RWPE2 (cell line): ENCODE measurements around the gene TTC5.

Source experiments
- ATAC-seq: fragments of 200-7000 bp; cut with Tn5 transposase; 3 replicates; pipeline ENCODE4 v1.9.1; 2021; ENCODE audit warnings: low read depth
- DNase-seq: peaks from one replicate; pipeline ENCODE4 v3.0.0-alpha.2; 2020; ENCODE audit warnings: low spot score
- H3K27ac ChIP-seq: fragments of 450-650 bp; 2 replicates; pipeline ENCODE4 v1.5.1; 2017; ENCODE audit warnings: mild to moderate bottlenecking; ENCODE audit not compliant: poor library complexity, severe bottlenecking
- H3K27me3 ChIP-seq: fragments of 250-450 bp; sonication (Bioruptor Pico); 2 replicates; pipeline ENCODE4 v1.5.1; 2021; ENCODE audit warnings: mild to moderate bottlenecking, moderate library complexity; ENCODE audit not compliant: insufficient read depth, poor library complexity, severe bottlenecking
- H3K36me3 ChIP-seq: fragments of 250-450 bp; sonication (Bioruptor Pico); 2 replicates; pipeline ENCODE4 v1.5.1; 2020; ENCODE audit warnings: low read depth, mild to moderate bottlenecking, moderate library complexity
- H3K4me1 ChIP-seq: fragments of 250-450 bp; sonication (Bioruptor Pico); 2 replicates; pipeline ENCODE4 v1.5.1; 2021; ENCODE audit warnings: mild to moderate bottlenecking, moderate library complexity; ENCODE audit not compliant: insufficient read depth, poor library complexity, severe bottlenecking
- H3K4me3 ChIP-seq: fragments of 250-450 bp; sonication (Bioruptor Pico); 2 replicates; pipeline ENCODE4 v1.5.1; 2021; ENCODE audit warnings: mild to moderate bottlenecking, moderate library complexity; ENCODE audit not compliant: severe bottlenecking
- H3K9me3 ChIP-seq: fragments of 250-450 bp; sonication (Bioruptor Pico); 2 replicates; pipeline ENCODE4 v1.5.1; 2021; ENCODE audit warnings: mild to moderate bottlenecking, moderate library complexity; ENCODE audit not compliant: severe bottlenecking
- CTCF ChIP-seq: fragments of 450-650 bp; IDR thresholded peaks from one replicate; pipeline ENCODE4 v1.5.1; 2017; ENCODE audit warnings: mild to moderate bottlenecking, moderate library complexity; ENCODE audit not compliant: poor library complexity, severe bottlenecking

Gene TTC5

GRCh38 chr14:20247646-20248246 lies 58.0 kb downstream of the TTC5 start:
- ATAC-seq = peak; percentile 84
- no peaks in the 10 kb centered on the region for H3K9me3 ChIP-seq
- no peaks in the 10 kb centered on the region for H3K36me3 ChIP-seq
- no peak overlapping the region for H3K4me3 ChIP-seq
- no peak for DNase-seq
- H3K27me3 ChIP-seq = no peaks in the 10 kb centered on the region
- H3K4me1 ChIP-seq = no peaks in the 10 kb centered on the region
- peak; percentile 83 for TF ChIP-seq CTCF
- H3K27ac ChIP-seq = no peak overlapping the region
